Fibroblast of the conjunctiva (primary cell): ENCODE data around the gene SERINC1.

ENCODE experiments used
- DNase-seq: peaks from one replicate; pipeline ENCODE4 v3.0.0-alpha.2; 2010; ENCODE audit warnings: low read depth

Gene SERINC1

GRCh38 chr6:122432816-122433215, 38.8 kb downstream of the SERINC1 start:
- DNase-seq, result no peak

- no peak for DNase-seq
Measured at GRCh38 chr6:122431780-122432179, 39.8 kb downstream of the SERINC1 start.

- no peak for DNase-seq
Measured at GRCh38 chr6:122429323-122429722, 42.3 kb downstream of the SERINC1 start.

GRCh38 chr6:122428781-122429180, 42.8 kb downstream of the SERINC1 start:
- DNase-seq, result no peak

GRCh38 chr6:122426597-122426996, 45.0 kb downstream of the SERINC1 start:
- DNase-seq, result no peak

- DNase-seq, result no peak
Measured at GRCh38 chr6:122423734-122424133, 47.9 kb downstream of the SERINC1 start.

GRCh38 chr6:122422614-122423267, 48.9 kb downstream of the SERINC1 start:
- no peak for DNase-seq

- DNase-seq, result no peak
Measured at GRCh38 chr6:122422003-122422402, 49.6 kb downstream of the SERINC1 start.

GRCh38 chr6:122416825-122417224, 54.8 kb downstream of the SERINC1 start:
- no peak for DNase-seq

GRCh38 chr6:122412001-122412400, 59.6 kb downstream of the SERINC1 start:
- no peak for DNase-seq

GRCh38 chr6:122408702-122409458, 62.7 kb downstream of the SERINC1 start:
- DNase-seq, result no peak

- DNase-seq, result no peak
Measured at GRCh38 chr6:122408240-122408639, 63.4 kb downstream of the SERINC1 start.

GRCh38 chr6:122407712-122408111, 63.9 kb downstream of the SERINC1 start:
- no peak for DNase-seq

GRCh38 chr6:122406187-122406586, 65.4 kb downstream of the SERINC1 start:
- DNase-seq, result no peak

- no peak for DNase-seq
Measured at GRCh38 chr6:122405417-122405816, 66.2 kb downstream of the SERINC1 start.

GRCh38 chr6:122404444-122404843, 67.2 kb downstream of the SERINC1 start:
- no peak for DNase-seq

GRCh38 chr6:122401104-122401503, 70.5 kb downstream of the SERINC1 start:
- no peak for DNase-seq

- DNase-seq, result no peak
Measured at GRCh38 chr6:122400462-122401089, 71.0 kb downstream of the SERINC1 start.

- DNase-seq, result no peak
Measured at GRCh38 chr6:122400121-122400450, 71.5 kb downstream of the SERINC1 start.

- DNase-seq, result peak; percentile 98
Measured at GRCh38 chr6:122399348-122400120, 72.1 kb downstream of the SERINC1 start, which contains the start of gene HSF2. HSF2 (plus strand) TSS chr6:122399652; CDS start chr6:122399738, 86 bp downstream.

- no peak for DNase-seq
Measured at GRCh38 chr6:122399055-122399347, 72.6 kb downstream of the SERINC1 start.

- DNase-seq, result no peak
Measured at GRCh38 chr6:122394016-122394415, 77.6 kb downstream of the SERINC1 start.
